Parathyroid adenoma (tissue), 2 donors: ENCODE measurements around the gene USP22.
A peak's percentile ranks its signal among the peaks of the same experiment; 100 is the strongest.

Experiments
- H2AFZ ChIP-seq: fragments of 300-600 bp; sonication (generic); one replicate; pipeline ENCODE4 v1.7.0; 2017; ENCODE audit warnings: antibody characterized with exemption, mild to moderate bottlenecking
- H3K27ac ChIP-seq: fragments of 300-600 bp; sonication (generic); one replicate; pipeline ENCODE4 v1.7.0; 2017
- H3K27me3 ChIP-seq: fragments of 300-600 bp; sonication (generic); one replicate; pipeline ENCODE4 v1.7.0; 2017; ENCODE audit warnings: low read length; ENCODE audit not compliant: control insufficient read depth, insufficient read depth
- H3K36me3 ChIP-seq: fragments of 300-600 bp; sonication (generic); one replicate; pipeline ENCODE4 v1.7.0; 2017; ENCODE audit warnings: low read length; ENCODE audit not compliant: control insufficient read depth, insufficient read depth
- H3K4me1 ChIP-seq: fragments of 300-600 bp; sonication (generic); one replicate; pipeline ENCODE4 v1.7.0; 2017; ENCODE audit warnings: control low read depth
- H3K4me2 ChIP-seq: fragments of 300-600 bp; sonication (generic); one replicate; pipeline ENCODE4 v1.7.0; 2017; ENCODE audit warnings: low read length
- H3K4me3 ChIP-seq: fragments of 300-600 bp; sonication (generic); one replicate; pipeline ENCODE4 v1.7.0; 2017; ENCODE audit warnings: low read depth, low read length
- H3K79me2 ChIP-seq: fragments of 300-600 bp; sonication (generic); one replicate; pipeline ENCODE4 v1.7.0; 2017; ENCODE audit warnings: control low read depth
- H3K9ac ChIP-seq: fragments of 300-600 bp; sonication (generic); one replicate; pipeline ENCODE4 v1.7.0; 2017; ENCODE audit warnings: mild to moderate bottlenecking
- H3K9me3 ChIP-seq: fragments of 300-600 bp; sonication (generic); one replicate; pipeline ENCODE4 v1.7.0; 2017; ENCODE audit warnings: low read length; ENCODE audit not compliant: control insufficient read depth
- TF ChIP-seq, protein P1 (sequence below): fragments of 300-600 bp; sonication (generic); IDR thresholded peaks from one replicate; pipeline ENCODE4 v1.7.0; 2017; ENCODE audit warnings: antibody characterized with exemption, mild to moderate bottlenecking
- donor health status: primary hyperparathyroidism.

USP22 gene

DNA sequence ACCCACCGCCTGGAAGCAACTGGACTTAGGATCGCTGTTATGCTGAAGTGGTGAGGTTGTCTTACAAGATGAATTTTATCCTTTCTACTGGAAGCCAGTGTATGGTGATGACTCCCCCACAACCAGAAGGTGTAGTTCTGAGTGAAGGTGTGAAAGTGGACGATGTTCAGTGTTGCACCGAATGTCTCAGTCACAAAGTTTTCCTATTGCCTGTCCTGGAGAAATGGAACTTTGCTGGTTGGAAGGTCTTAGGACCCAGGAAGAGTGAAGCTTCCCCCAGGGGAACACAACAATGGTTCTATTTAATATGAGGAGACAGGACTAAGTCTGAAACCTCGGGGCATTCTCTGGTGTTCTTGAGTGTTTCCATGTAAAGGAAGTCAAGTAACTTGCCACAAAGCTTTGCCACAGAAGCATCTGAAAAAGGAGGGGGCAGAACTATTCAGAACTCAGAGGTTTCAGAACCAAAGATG lies 44.2 kb downstream of the USP22 start:
- H3K36me3 ChIP-seq = no peaks in the 10 kb centered on the region
- no peaks in the 10 kb centered on the region for H3K9me3 ChIP-seq
- TF ChIP-seq, protein P1, sequence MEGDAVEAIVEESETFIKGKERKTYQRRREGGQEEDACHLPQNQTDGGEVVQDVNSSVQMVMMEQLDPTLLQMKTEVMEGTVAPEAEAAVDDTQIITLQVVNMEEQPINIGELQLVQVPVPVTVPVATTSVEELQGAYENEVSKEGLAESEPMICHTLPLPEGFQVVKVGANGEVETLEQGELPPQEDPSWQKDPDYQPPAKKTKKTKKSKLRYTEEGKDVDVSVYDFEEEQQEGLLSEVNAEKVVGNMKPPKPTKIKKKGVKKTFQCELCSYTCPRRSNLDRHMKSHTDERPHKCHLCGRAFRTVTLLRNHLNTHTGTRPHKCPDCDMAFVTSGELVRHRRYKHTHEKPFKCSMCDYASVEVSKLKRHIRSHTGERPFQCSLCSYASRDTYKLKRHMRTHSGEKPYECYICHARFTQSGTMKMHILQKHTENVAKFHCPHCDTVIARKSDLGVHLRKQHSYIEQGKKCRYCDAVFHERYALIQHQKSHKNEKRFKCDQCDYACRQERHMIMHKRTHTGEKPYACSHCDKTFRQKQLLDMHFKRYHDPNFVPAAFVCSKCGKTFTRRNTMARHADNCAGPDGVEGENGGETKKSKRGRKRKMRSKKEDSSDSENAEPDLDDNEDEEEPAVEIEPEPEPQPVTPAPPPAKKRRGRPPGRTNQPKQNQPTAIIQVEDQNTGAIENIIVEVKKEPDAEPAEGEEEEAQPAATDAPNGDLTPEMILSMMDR = no peak
- H3K79me2 ChIP-seq = peaks cover 8% of the 10 kb centered on the region
- peak overlapping the region; percentile 2 for H3K27ac ChIP-seq
- no peak overlapping the region for H3K9ac ChIP-seq
- no peak overlapping the region for H3K4me3 ChIP-seq
- H2AFZ ChIP-seq = no peak overlapping the region
- no peaks in the 10 kb centered on the region for H3K27me3 ChIP-seq
- H3K4me2 ChIP-seq = no peak overlapping the region
- peaks cover 18% of the 10 kb centered on the region for H3K4me1 ChIP-seq

DNA sequence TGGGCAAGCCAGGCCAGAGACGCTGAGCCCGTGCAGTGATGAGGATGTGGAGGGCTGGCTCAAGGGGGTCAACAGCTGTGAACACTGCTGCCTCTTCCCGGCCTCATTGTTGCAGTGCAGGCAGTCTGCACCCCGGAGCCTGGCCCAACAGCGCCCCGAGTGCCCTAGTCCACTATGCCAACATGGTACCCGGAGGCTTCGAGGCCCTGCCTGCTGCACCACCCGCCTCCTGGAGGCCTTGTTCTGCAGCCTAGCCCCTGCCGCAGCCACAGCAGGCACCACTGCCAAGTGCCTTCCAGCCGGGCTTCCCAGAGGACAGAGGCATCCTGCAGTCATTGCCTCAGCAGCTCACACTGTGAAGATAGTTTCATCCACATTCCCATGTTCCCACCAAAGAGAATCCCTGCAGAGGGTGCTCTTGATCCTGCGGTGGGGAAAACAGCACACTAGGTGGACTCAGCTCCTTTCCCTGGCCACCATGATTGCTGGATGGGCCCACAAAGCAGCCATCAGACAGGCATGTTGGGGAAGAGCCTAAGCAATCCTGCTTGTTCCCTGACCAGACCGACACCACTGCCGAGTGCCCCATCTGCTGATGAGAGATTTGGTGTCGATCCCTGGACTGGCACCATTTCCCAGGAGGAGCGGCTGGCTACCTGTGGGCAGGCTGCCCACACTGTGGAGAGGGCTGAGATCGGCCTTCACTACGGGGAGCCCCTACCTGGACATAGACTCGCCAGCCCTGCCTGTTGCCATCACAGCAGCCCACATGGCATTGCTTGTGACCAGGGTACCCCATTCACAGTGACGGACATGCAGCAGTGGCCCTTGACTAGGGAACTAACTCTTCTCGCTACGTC lies 44.9 kb downstream of the USP22 start:
- Histone ChIP-seq H3K9ac (no peak overlapping the region), H2AFZ (no peak overlapping the region), H3K36me3 (no peaks in the 10 kb centered on the region), H3K27ac (no peak overlapping the region), H3K27me3 (no peaks in the 10 kb centered on the region), H3K4me2 (no peak overlapping the region), H3K4me3 (no peak overlapping the region), H3K9me3 (no peaks in the 10 kb centered on the region), H3K79me2 (peaks cover 3% of the 10 kb centered on the region), H3K4me1 (peaks cover 18% of the 10 kb centered on the region)
- TF ChIP-seq, protein P1 = no peak

DNA sequence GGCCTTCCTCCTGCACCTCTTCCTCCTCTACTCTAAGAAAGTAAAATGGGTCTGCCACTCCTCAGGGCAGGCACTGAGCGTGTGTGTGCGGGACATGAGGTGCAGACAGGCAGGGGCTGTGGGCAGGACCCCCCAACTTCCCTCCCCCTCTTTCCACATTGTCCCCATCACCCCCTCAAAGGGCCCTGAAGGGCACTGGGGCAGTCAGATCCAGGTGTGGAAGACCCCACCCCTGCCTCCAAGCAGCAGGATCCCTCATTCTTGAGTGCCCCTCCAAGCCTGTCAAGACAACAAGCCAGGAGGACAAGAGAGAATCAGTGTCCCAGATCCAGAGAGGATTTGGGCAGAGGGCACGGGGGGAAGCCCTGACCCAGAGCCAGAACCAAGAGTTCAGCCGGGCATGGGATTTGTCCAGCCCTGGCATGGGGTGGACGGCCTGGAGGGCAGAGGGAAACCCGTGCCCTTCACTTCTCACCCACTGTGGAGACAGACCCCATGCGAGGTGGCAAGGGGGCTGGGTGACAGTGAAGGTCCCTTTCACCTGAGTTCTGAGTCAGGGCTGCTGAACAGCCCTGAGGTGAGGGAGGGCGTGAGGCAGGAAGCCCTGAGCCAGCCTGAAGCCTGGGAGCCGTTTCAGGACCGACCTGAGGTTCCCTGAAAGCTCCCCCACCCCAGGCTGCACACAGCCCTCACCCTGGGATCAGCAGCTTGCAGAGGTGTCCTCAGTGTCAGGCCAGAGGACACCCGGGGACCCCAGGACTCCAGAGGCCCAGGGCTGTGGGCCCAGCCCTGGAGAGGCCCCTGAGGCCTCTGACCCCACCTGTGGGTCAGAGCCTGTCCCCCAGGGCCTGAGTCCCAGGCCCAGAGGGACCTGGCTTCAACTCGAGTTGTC lies 45.8 kb downstream of the USP22 start:
- Histone ChIP-seq H3K9me3 (no peaks in the 10 kb centered on the region), H3K4me3 (no peak overlapping the region), H3K36me3 (no peaks in the 10 kb centered on the region), H3K9ac (no peak overlapping the region), H3K4me1 (peaks cover 13% of the 10 kb centered on the region), H3K27me3 (no peaks in the 10 kb centered on the region), H3K4me2 (no peak overlapping the region), H3K27ac (no peak overlapping the region), H3K79me2 (peaks cover 3% of the 10 kb centered on the region), H2AFZ (no peak overlapping the region)
- TF ChIP-seq, protein P1 = no peak

DNA sequence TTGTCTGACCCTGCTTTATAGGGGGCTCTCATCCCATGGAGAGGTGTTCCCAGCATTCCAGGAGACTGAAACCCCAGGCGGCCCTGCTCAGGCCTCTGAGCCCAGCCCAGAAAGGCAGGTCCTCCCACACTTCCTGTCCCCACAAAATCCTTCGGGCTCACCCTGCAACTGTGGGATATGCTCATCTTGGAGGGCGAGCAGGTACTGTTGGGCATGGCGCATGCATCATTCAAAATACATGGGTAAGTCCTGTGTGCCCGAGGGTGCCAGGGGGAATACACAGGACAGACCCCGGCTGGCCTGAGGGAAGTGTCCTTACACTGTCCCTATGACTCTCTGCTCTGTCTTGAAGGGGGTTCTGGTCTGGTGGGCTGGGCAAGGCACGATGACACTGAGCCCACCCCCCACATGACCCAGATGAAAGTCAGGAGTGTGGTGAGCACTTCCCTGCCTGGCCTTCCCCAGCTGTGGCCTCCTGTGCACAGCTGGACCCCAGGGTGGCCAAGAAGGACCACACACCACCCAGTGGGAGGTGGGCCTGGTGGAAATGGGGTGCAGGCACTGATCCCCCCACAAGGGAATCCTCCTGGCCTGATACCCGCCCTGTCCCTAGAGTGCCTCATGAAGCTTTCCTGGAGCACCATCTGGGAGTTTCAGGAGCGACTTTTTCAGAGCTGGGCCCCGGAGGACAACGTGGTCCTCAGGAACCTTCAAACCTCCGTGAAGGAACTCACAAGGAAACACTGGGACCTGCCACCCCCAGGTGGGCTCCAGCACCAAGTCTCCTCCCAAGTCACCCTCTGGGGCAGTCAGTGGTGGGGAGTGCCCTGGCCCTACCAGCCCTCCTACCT lies 46.7 kb downstream of the USP22 start:
- TF ChIP-seq, protein P1 = no peak
- H3K79me2 ChIP-seq = peaks cover 3% of the 10 kb centered on the region
- H3K36me3 ChIP-seq = no peaks in the 10 kb centered on the region
- H3K4me2 ChIP-seq = no peak overlapping the region
- no peaks in the 10 kb centered on the region for H3K9me3 ChIP-seq
- H2AFZ ChIP-seq = no peak overlapping the region
- no peak overlapping the region for H3K27ac ChIP-seq
- peaks cover 7% of the 10 kb centered on the region for H3K4me1 ChIP-seq
- no peak overlapping the region for H3K4me3 ChIP-seq
- no peaks in the 10 kb centered on the region for H3K27me3 ChIP-seq
- H3K9ac ChIP-seq = no peak overlapping the region
